Activated CD8-positive, alpha-beta T cell treated with anti-CD3 and anti-CD28 coated beads, Interleukin-2, amount 10 ng/mL, durations not matched to agents 7 days and 5 days (primary cell): ENCODE data around the gene MCAM. TPM values are rescaled to one million over a fixed set of nuclear protein-coding genes. Genes with fewer than 3 reads are reported as not detected.

ENCODE experiments used
- ATAC-seq: fragments of 150-1000 bp; cut with Tn5 transposase; one replicate; pipeline ENCODE4 v1.10.0; 2021; ENCODE audit warnings: moderate library complexity
- CTCF ChIA-PET: fragments of 350-600 bp; sonication (Branson Sonifier 250); formaldehyde crosslinking; loops from one replicate; lab custom pipeline; 2021; ENCODE audit warnings: antibody characterized with exemption; lab: Charles Lee
- POLR2A ChIA-PET: fragments of 350-600 bp; sonication (Branson Sonifier 250); formaldehyde crosslinking; loops from one replicate; lab custom pipeline; 2021; ENCODE audit warnings: antibody characterized with exemption; lab: Charles Lee
- DNase-seq: peaks from one replicate; pipeline ENCODE4 v3.0.0-alpha.2; 2020
- H3K27ac Mint-ChIP-seq: one replicate; pipeline ENCODE4 v1.8.0; 2021; ENCODE audit warnings: mild to moderate bottlenecking, mixed read lengths
- H3K27me3 Mint-ChIP-seq: one replicate; pipeline ENCODE4 v1.8.0; 2021; ENCODE audit warnings: low read depth, mixed read lengths
- H3K36me3 Mint-ChIP-seq: one replicate; pipeline ENCODE4 v1.8.0; 2021; ENCODE audit warnings: low read depth, mixed read lengths
- H3K4me1 Mint-ChIP-seq: one replicate; pipeline ENCODE4 v1.8.0; 2021; ENCODE audit warnings: low read depth, mixed read lengths
- H3K4me3 Mint-ChIP-seq: one replicate; pipeline ENCODE4 v1.8.0; 2021; ENCODE audit warnings: mild to moderate bottlenecking, mixed read lengths
- H3K9me3 Mint-ChIP-seq: one replicate; pipeline ENCODE4 v1.8.0; 2022; ENCODE audit warnings: mixed read lengths; ENCODE audit not compliant: insufficient read depth
- total RNA-seq, 2 experiments: library from RNA; stranded (reverse); gene quantifications; one replicate each; pipeline ENCODE4 v1.2.3, GENCODE V29; 2021

The MCAM gene
- total RNA-seq, 2 experiments from 2014 or later: 2.9 to 4.4 TPM

GRCh38 chr11:119357074-119357473 is 40.1 kb upstream of the MCAM start:
- peak overlapping the region; percentile 16 for H3K4me3 Mint-ChIP-seq
- H3K27ac Mint-ChIP-seq: no peak overlapping the region
- ChIA-PET POLR2A (interaction anchor here (1.1 kb wide), 1 partner anchor 117 kb away, joined by 4 read pairs; no protein-coding TSS in a partner anchor), CTCF (interaction anchor here (1.0 to 4.4 kb wide), 19 partner anchors 7 to 372 kb away, joined by 3 to 109 read pairs (median 10); partner anchors contain the start of genes MFRP, NECTIN1 and USP2)
- DNase-seq (no peak), ATAC-seq (no peak)
- H3K27me3 Mint-ChIP-seq: peaks cover 35% of the 10 kb centered on the region
- H3K9me3 Mint-ChIP-seq: no peaks in the 10 kb centered on the region
- H3K36me3 Mint-ChIP-seq: no peaks in the 10 kb centered on the region
- peaks cover 13% of the 10 kb centered on the region for H3K4me1 Mint-ChIP-seq

GRCh38 chr11:119356349-119357031 is 39.6 kb upstream of the MCAM start:
- ATAC-seq (peak; percentile 96), DNase-seq (peak; percentile 81)
- Mint-ChIP-seq H3K9me3 (no peaks in the 10 kb centered on the region), H3K36me3 (no peaks in the 10 kb centered on the region), H3K4me3 (peak overlapping the region; percentile 73), H3K27me3 (peaks cover 34% of the 10 kb centered on the region), H3K4me1 (peaks cover 13% of the 10 kb centered on the region), H3K27ac (peak overlapping the region; percentile 78)
- CTCF ChIA-PET: interaction anchor here (0.7 to 4.4 kb wide), 36 partner anchors 8 to 373 kb away, joined by 3 to 109 read pairs (median 4); partner anchors contain the start of genes C1QTNF5, MFRP, NECTIN1 and USP2
- POLR2A ChIA-PET: interaction anchor here (0.8 to 1.1 kb wide), 2 partner anchors 25 to 118 kb away, joined by 3 to 4 read pairs; partner anchors contain the start of gene USP2

DNA sequence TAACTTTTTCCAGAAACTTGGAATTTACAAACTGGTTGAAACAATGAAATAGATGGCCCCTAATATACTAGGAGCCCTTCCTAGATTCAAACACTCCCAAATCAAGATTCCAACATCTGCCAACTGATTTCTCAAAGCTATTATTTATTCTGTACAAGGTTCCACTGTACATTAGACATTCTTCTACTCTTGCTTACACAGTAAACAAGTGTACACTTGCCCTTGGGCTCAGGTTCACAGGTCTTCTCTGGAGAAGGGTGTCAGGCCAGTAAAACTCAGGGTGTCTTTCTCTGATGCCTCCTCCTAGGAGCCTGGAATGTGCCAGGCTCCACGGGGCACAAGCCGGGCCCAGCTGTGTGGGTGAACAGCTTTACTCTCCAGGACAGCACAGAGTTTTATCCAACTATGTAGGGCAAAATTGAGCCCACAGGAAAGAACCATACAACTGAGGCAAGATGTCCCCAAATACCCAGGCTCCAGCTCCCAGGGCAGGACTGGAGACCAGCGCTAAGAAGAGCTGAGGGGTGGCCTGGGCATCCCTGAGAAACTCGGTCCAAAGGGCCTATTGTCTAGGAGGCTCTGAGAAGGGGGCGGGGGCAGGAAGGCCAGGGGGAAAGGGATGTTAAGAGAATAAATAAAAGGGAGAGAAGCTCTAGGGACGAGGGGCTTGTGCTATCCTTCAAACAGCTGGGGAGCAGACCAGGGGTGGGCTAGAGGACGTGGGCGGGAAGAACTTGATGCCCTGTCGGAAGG is 38.3 kb upstream of the MCAM start:
- ChIA-PET POLR2A (no interaction called here), CTCF (interaction anchor here (0.8 to 4.4 kb wide), 22 partner anchors 8 to 374 kb away, joined by 3 to 109 read pairs (median 7); partner anchors contain the start of genes MFRP, NECTIN1 and USP2)
- no peak for DNase-seq
- peaks cover 31% of the 10 kb centered on the region for H3K27me3 Mint-ChIP-seq
- H3K9me3 Mint-ChIP-seq: no peaks in the 10 kb centered on the region
- H3K4me3 Mint-ChIP-seq: no peak overlapping the region
- no peak overlapping the region for H3K27ac Mint-ChIP-seq
- ATAC-seq: no peak
- H3K4me1 Mint-ChIP-seq: peaks cover 21% of the 10 kb centered on the region
- H3K36me3 Mint-ChIP-seq: no peaks in the 10 kb centered on the region

GRCh38 chr11:119352857-119353260 is 35.9 kb upstream of the MCAM start:
- DNase-seq (no peak), ATAC-seq (no peak)
- H3K27ac Mint-ChIP-seq: no peak overlapping the region
- H3K36me3 Mint-ChIP-seq: no peaks in the 10 kb centered on the region
- no peak overlapping the region for H3K4me3 Mint-ChIP-seq
- ChIA-PET CTCF (interaction anchor here (0.9 to 1.4 kb wide), 4 partner anchors 13 to 122 kb away, joined by 3 to 9 read pairs (median 4); no protein-coding TSS in a partner anchor), POLR2A (no interaction called here)
- no peaks in the 10 kb centered on the region for H3K9me3 Mint-ChIP-seq
- H3K27me3 Mint-ChIP-seq: peaks cover 29% of the 10 kb centered on the region
- H3K4me1 Mint-ChIP-seq: peaks cover 20% of the 10 kb centered on the region

DNA sequence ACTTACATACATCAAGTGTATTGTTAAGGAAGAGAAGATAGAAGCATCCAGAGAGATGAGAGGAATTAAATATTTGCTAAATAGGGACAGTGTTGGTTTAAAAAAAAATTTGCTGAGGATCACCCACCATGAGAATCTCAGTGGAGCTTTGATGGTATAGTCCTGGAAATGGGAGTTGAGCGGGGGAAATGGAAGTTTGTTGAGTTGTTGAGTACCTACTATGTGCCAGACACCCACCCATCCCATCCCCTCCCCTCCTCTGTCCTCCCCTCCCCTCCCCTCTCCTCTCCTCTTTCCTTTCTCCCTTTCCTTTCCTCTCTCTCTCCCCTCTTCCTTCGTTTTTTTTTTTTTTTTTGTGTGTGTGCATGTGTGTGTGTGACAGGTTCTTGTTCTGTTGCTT is 34.3 kb upstream of the MCAM start:
- no peak overlapping the region for H3K4me3 Mint-ChIP-seq
- H3K36me3 Mint-ChIP-seq: no peaks in the 10 kb centered on the region
- no peak for DNase-seq
- ATAC-seq: no peak
- H3K9me3 Mint-ChIP-seq: no peaks in the 10 kb centered on the region
- ChIA-PET CTCF (interaction anchor here (0.6 to 1.5 kb wide), 2 partner anchors 27 to 31 kb away, joined by 3 read pairs; no protein-coding TSS in a partner anchor), POLR2A (no interaction called here)
- H3K27me3 Mint-ChIP-seq: peaks cover 27% of the 10 kb centered on the region
- peaks cover 15% of the 10 kb centered on the region for H3K4me1 Mint-ChIP-seq
- no peak overlapping the region for H3K27ac Mint-ChIP-seq

- DNase-seq (no peak), ATAC-seq (peak; percentile 48)
- Mint-ChIP-seq H3K36me3 (no peaks in the 10 kb centered on the region), H3K4me1 (peaks cover 12% of the 10 kb centered on the region), H3K27ac (peak overlapping the region; percentile 81), H3K27me3 (peaks cover 23% of the 10 kb centered on the region), H3K4me3 (no peak overlapping the region), H3K9me3 (no peaks in the 10 kb centered on the region)
- ChIA-PET POLR2A (no interaction called here), CTCF (interaction anchor here (0.9 to 1.5 kb wide), 5 partner anchors 10 to 31 kb away, joined by 3 to 7 read pairs (median 4); partner anchors contain the start of gene USP2)
Measured at GRCh38 chr11:119350302-119350701, 33.4 kb upstream of the MCAM start.

DNA sequence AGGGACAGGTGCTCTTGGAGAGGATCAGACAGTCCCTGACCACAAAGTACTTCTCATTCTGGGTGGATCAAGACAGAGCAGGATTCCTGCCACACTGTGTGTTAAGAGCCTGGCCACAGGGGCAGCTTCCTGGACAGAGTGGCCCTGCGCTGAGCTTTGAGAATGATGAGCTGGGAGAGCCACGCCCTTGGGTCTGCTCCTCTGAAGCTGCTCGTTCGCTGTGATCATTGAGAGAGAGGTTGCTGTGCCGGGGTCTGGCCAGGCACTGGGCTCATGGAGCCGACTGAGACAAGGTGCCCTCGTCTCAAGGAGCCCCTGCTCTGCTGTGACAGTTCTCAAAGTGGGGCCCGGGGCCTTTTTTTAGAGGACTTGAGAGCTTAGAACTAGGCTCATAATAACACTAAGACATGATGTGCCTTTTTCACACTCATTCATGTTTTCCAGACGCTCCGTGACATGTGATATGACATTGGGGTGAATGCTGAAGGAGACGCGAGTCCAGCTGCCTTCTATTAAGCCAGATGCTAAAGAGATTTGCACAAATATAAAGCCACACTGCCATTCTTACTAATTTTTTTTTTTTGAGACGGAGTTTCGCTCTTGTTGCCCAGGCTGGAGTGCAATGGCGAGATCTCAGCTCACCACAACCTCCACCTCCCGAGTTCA is 31.1 kb upstream of the MCAM start:
- Mint-ChIP-seq H3K4me3 (no peak overlapping the region), H3K9me3 (no peaks in the 10 kb centered on the region), H3K27ac (no peak overlapping the region), H3K27me3 (peaks cover 21% of the 10 kb centered on the region), H3K36me3 (no peaks in the 10 kb centered on the region), H3K4me1 (peaks cover 12% of the 10 kb centered on the region)
- POLR2A ChIA-PET: no interaction called here
- CTCF ChIA-PET: interaction anchor here (0.6 to 4.3 kb wide), 7 partner anchors 8 to 119 kb away, joined by 3 to 35 read pairs (median 4); no protein-coding TSS in a partner anchor
- DNase-seq (no peak), ATAC-seq (no peak)

GRCh38 chr11:119347242-119347641 is 30.3 kb upstream of the MCAM start:
- H3K27ac Mint-ChIP-seq: no peak overlapping the region

DNA sequence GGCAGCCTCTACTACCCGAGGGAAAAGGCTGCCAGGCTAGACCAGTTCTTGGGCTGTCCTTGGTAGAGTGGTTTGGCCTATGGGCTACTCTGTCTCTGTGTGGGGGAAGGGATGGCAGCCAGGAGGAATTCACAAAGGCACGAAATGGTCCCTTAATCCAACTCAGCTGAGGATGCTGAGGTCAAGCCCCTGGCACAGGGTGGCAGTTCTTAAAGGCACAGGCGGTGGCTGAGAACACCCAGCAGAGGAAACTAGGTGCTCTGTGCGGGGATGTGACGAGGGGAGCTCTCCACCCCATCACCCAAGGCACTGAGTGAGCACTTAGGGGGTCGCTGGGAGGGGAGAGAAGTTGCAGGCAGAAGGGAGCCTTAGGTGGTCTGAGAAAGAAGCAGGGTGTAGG is 29.7 kb upstream of the MCAM start, which contains the start of gene MFRP:
Gene MFRP, minus strand, starts transcription at position 101 of the 400 bp plus-strand sequence. CDS start 192 bp downstream, outside the sequence.
- POLR2A ChIA-PET: no interaction called here
- CTCF ChIA-PET: interaction anchor here (4.3 kb wide), 1 partner anchor 10 kb away, joined by 35 read pairs; no protein-coding TSS in a partner anchor
- no peak within 1 kb of the TSS for H3K4me3 Mint-ChIP-seq
- no peaks in the 10 kb centered on the region for H3K36me3 Mint-ChIP-seq
- DNase-seq (no peak), ATAC-seq (no peak)
- H3K27ac Mint-ChIP-seq: no peak within 1 kb of the TSS
- H3K4me1 Mint-ChIP-seq: peaks cover 12% of the 10 kb centered on the region
- peaks cover 20% of the 10 kb centered on the region for H3K27me3 Mint-ChIP-seq
- no peaks in the 10 kb centered on the region for H3K9me3 Mint-ChIP-seq

More at GRCh38 chr11:119347242-119347641, 30.3 kb upstream of the MCAM start:
- Mint-ChIP-seq H3K36me3 (no peaks in the 10 kb centered on the region), H3K27me3 (peaks cover 20% of the 10 kb centered on the region), H3K4me3 (no peak overlapping the region), H3K9me3 (no peaks in the 10 kb centered on the region), H3K4me1 (peaks cover 12% of the 10 kb centered on the region)
- ChIA-PET CTCF (interaction anchor here (0.6 to 4.3 kb wide), 3 partner anchors 9 to 118 kb away, joined by 3 to 35 read pairs (median 9); no protein-coding TSS in a partner anchor), POLR2A (no interaction called here)
- ATAC-seq: no peak
- no peak for DNase-seq

DNA sequence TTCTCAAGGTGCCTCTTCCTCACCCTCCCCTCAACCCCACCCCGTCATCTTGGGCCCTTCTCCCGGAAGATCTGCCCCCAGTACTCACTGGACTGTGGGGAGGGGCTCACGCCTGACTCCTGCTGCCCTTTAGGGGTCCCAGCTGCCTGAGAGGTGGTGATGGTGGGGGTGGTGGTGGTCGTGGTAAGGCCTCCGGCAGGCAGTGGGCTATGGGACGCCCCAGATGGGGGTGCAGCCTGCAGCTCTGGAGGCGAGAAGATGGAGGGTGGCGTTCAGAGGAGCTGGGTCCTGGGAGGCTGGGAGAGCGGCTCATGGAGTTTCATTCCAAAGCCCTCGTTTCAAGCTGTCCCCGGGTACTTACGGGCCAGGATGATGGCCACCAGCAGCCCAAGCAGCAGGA is 28.8 kb upstream of the MCAM start:
- H3K27me3 Mint-ChIP-seq: peaks cover 28% of the 10 kb centered on the region
- H3K27ac Mint-ChIP-seq: no peak overlapping the region
- DNase-seq: no peak
- no peak for ATAC-seq
- H3K36me3 Mint-ChIP-seq: no peaks in the 10 kb centered on the region
- no peak overlapping the region for H3K4me3 Mint-ChIP-seq
- no peaks in the 10 kb centered on the region for H3K9me3 Mint-ChIP-seq
- ChIA-PET CTCF (interaction anchor here (4.3 kb wide), 1 partner anchor 11 kb away, joined by 35 read pairs; no protein-coding TSS in a partner anchor), POLR2A (no interaction called here)
- peaks cover 17% of the 10 kb centered on the region for H3K4me1 Mint-ChIP-seq
